Thoracic aorta (tissue), 2 donors: Measurements from ENCODE around the gene NOL4L. TPM values are rescaled to one million over a fixed set of nuclear protein-coding genes. Genes with fewer than 3 reads are reported as not detected.

Experiments
- ATAC-seq: fragments of 150-250 bp; one replicate; pipeline ENCODE4 v1.8.0; 2017; ENCODE audit warnings: low read depth; ENCODE audit not compliant: insufficient number of reproducible peaks, low FRiP score
- DNase-seq: peaks from one replicate; pipeline ENCODE4 v3.0.0-alpha.2; 2020; ENCODE audit warnings: low spot score
- H3K27ac ChIP-seq, 2 donors: fragments of 200-600 bp; sonication (generic); 1 replicate in 1 of 2; 2 replicates in 1 of 2; pipeline ENCODE4 v1.5.1; 2016; ENCODE audit warnings: mild to moderate bottlenecking in 2 of 2, moderate library complexity in 2 of 2
- H3K27me3 ChIP-seq: fragments of 200-600 bp; sonication (generic); replicated peaks from 2 replicates; pipeline ENCODE4 v1.6.0; 2016; ENCODE audit warnings: mild to moderate bottlenecking; ENCODE audit not compliant: insufficient read depth
- H3K36me3 ChIP-seq: fragments of 200-600 bp; sonication (generic); one replicate; pipeline ENCODE4 v1.5.1; 2016
- H3K4me1 ChIP-seq, 2 donors: fragments of 200-600 bp; sonication (generic); 1 replicate in 1 of 2; 2 replicates in 1 of 2; pipeline versions ENCODE4 v1.5.1 to v1.6.0; 2016; ENCODE audit warnings: low read depth in 2 of 2, mild to moderate bottlenecking in 1 of 2; ENCODE audit not compliant: control insufficient read depth in 1 of 2
- H3K4me3 ChIP-seq: fragments of 200-600 bp; sonication (generic); 2 replicates; pipeline ENCODE4 v1.5.1; 2016; ENCODE audit warnings: mild to moderate bottlenecking
- H3K9me3 ChIP-seq: fragments of 200-600 bp; sonication (generic); 2 replicates; pipeline ENCODE4 v1.5.1; 2016
- total RNA-seq, 2 donors: library from RNA; depleted of rRNA; stranded (reverse); fragments of >200 nt; gene quantifications; one replicate each; pipeline versions ENCODE4 v1.1.0 to v1.2.3, GENCODE V29; 2016
- TF ChIP-seq, protein P1 (sequence below): fragments of 200-600 bp; sonication (generic); IDR thresholded peaks from one replicate; pipeline ENCODE4 v1.5.1; 2019; ENCODE audit warnings: antibody characterized with exemption

Gene NOL4L
- total RNA-seq, 2 donors from 2014 or later, result 17.5 to 23.7 TPM

DNA sequence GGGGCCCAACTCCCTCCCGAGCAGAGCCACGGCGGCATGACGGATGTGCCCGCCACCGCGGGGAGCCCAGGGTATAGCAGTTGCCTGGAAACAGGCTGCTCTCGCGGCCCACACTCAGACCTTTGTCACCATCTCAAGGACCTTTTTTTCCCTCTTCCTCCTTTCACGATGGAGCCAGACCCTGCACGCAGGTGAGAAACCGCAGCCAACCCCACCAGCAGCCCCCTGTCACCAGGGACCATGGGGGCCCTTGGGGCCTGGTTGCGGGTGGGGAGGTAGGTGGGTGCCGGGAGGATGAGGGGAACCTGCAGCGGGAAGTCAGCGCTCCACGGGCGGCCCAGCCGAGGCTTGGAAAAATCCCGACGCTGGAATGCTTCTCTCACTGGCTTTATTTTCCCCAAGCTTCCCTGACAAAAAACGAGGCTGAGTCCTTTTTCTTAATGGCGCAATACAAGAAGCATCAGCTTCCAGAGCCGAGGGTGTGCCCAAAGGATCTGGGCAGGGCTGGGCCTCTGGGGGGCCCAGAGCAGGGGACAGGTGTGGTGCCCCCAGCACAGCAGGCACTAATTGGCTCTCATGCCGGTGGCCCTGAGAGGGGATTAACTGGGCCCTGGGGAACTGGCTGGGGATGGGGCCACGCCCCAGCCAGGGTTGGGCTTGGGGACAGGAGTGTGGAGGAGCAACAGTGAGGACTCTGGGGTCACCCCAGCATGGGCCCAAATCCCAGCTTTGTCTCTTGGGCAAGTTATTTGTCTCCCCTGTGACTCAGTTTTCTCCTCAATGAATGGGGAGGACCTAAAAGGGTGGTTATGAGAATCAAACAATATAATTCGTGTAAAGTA lies 23.9 kb downstream of the NOL4L start:
- no peaks in the 10 kb centered on the region for H3K9me3 ChIP-seq
- H3K27me3 ChIP-seq, result no peaks in the 10 kb centered on the region
- H3K4me1 ChIP-seq, result no peaks in the 10 kb centered on the region
- H3K27ac ChIP-seq, result no peak overlapping the region
- TF ChIP-seq, protein P1, sequence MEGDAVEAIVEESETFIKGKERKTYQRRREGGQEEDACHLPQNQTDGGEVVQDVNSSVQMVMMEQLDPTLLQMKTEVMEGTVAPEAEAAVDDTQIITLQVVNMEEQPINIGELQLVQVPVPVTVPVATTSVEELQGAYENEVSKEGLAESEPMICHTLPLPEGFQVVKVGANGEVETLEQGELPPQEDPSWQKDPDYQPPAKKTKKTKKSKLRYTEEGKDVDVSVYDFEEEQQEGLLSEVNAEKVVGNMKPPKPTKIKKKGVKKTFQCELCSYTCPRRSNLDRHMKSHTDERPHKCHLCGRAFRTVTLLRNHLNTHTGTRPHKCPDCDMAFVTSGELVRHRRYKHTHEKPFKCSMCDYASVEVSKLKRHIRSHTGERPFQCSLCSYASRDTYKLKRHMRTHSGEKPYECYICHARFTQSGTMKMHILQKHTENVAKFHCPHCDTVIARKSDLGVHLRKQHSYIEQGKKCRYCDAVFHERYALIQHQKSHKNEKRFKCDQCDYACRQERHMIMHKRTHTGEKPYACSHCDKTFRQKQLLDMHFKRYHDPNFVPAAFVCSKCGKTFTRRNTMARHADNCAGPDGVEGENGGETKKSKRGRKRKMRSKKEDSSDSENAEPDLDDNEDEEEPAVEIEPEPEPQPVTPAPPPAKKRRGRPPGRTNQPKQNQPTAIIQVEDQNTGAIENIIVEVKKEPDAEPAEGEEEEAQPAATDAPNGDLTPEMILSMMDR, result no peak
- H3K36me3 ChIP-seq, result no peaks in the 10 kb centered on the region
- ATAC-seq (no peak), DNase-seq (no peak)
- H3K4me3 ChIP-seq, result no peak overlapping the region

DNA sequence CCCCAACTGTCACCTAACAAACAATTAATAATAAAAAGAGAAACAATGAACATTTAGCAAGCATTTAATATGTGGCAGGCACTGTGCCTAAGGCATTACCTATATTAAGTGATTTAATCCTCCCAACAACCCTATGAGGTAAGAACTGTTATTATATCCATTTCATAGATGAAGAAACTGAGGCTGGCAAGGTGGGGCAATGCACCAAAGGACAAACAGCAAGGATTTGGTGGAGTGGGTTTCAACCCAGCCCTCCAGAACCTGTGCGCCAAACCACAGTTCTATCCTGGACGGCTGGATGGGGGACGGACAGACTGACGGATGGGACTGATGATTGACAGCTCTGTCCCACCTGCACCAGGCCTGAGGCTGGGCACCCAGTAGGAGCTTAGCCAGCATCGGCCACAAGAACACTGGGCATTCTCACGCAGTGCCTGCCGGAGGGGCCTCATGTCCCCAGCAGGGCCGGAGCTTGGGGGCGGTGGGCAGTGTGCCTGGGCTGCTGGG lies 24.6 kb downstream of the NOL4L start:
- Histone ChIP-seq H3K4me3 (no peak overlapping the region), H3K27ac (no peak overlapping the region), H3K36me3 (no peaks in the 10 kb centered on the region), H3K27me3 (no peaks in the 10 kb centered on the region), H3K4me1 (no peaks in the 10 kb centered on the region), H3K9me3 (no peaks in the 10 kb centered on the region)
- no peak for DNase-seq
- ATAC-seq, result no peak
- TF ChIP-seq, protein P1, result no peak

DNA sequence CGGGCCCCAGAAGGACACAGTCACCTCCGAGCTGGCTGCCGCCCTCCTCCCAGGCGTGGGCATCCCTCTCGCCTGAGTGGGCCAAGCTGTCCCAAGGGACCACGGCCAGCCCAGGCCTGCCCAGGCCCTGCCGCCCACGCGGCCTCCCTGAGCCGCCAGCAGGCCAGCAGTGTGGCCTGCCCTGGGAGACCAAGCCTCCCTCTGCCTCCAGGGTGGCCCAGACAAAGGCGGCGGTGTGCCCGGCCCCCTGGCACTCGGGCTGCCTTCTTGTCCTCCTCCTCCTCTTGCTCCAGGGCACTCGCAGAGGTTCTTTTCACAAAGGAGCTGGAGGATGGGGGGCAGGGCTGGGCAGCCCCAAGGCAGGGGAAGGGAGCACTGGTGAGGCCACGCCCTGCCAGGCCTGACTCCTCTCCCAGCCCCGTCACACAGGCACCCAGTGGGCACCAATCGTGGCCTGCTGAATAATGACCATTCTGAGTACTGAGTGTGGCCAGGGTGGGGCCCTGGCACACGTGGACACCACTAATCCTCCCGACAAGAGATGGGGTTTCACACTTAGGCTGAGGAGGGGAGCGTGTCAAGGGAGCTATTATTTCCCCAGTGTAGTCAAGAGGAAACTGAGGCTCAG lies 25.3 kb downstream of the NOL4L start:
- Histone ChIP-seq H3K9me3 (no peaks in the 10 kb centered on the region), H3K36me3 (no peaks in the 10 kb centered on the region), H3K27me3 (no peaks in the 10 kb centered on the region), H3K4me1 (no peaks in the 10 kb centered on the region), H3K4me3 (no peak overlapping the region), H3K27ac (no peak overlapping the region)
- TF ChIP-seq, protein P1, result no peak
- ATAC-seq (no peak), DNase-seq (no peak)

DNA sequence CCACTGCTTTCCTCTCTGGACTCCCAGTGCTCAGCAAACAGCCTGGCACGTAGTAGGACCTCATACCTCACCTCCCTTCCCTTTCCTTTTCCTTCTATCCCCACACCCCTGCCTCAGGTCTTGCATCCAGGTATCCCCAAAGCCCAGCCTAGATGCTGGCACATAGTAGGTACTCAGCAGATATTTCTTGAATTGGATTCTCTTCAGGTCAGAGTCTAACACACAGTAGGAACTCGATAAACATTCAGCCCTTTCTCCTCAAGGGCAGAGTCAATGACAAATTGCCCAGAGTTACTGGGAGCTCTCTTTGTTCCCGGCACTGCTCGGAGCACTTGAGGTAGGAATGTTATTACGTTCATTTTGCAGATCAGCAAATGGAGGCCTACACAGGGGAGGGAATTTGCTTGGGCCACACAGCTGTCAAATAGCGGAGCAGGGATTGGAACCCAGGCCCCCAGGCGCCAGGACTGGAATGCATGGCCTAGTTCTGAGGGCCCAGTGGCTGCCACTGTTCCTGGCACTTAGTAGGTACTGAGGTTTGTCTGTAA lies 25.9 kb downstream of the NOL4L start:
- Histone ChIP-seq H3K27ac (no peak overlapping the region), H3K4me3 (no peak overlapping the region), H3K4me1 (no peaks in the 10 kb centered on the region), H3K9me3 (no peaks in the 10 kb centered on the region), H3K27me3 (no peaks in the 10 kb centered on the region), H3K36me3 (no peaks in the 10 kb centered on the region)
- ATAC-seq (no peak), DNase-seq (no peak)
- TF ChIP-seq, protein P1, result no peak

DNA sequence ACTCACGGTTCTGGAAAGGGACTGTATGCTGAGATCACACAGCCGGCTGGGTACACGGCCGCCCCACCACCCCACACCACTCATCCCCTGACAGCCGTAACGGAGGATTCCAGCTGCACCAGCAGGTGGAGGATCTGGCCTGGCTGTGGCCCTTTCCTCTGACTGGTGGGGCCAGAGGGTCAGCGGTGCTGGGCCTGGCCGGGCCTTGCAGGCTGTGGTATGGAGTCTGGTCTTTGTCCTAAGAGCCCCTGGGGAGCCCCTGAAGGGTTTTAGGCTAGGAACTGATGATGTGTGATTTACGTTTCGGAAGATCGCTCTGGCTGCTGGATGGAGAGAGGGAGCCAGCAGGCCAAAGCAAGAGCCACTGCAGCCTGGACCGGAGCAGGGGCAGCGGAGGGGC lies 26.6 kb downstream of the NOL4L start:
- ATAC-seq (no peak), DNase-seq (no peak)
- H3K9me3 ChIP-seq, result no peaks in the 10 kb centered on the region
- TF ChIP-seq, protein P1, result no peak
- H3K27me3 ChIP-seq, result no peaks in the 10 kb centered on the region
- no peak overlapping the region for H3K4me3 ChIP-seq
- no peaks in the 10 kb centered on the region for H3K4me1 ChIP-seq
- H3K27ac ChIP-seq, result no peak overlapping the region
- H3K36me3 ChIP-seq, result no peaks in the 10 kb centered on the region
